Measurements from ENCODE around the gene MISFA.
"Not testable (repeated sequence)": the region's sequence is repeated elsewhere in the genome, so short reads cannot be mapped to it uniquely, and the experiment has no call there.

Gene MISFA

GRCh38 chr11:18599739-18600230 is at the start of gene MISFA:
Gene MISFA (plus strand): TSS chr11:18599789. CDS start chr11:18599929, 140 bp downstream.
- DNase-seq = no peak

GRCh38 chr11:18563090-18563730 is 36.4 kb upstream of the MISFA start:
- DNase-seq = no peak

- no peak for DNase-seq
Observed at GRCh38 chr11:18564149-18564548, 35.4 kb upstream of the MISFA start.

GRCh38 chr11:18566406-18566805 is 33.2 kb upstream of the MISFA start:
- no peak for DNase-seq

DNA sequence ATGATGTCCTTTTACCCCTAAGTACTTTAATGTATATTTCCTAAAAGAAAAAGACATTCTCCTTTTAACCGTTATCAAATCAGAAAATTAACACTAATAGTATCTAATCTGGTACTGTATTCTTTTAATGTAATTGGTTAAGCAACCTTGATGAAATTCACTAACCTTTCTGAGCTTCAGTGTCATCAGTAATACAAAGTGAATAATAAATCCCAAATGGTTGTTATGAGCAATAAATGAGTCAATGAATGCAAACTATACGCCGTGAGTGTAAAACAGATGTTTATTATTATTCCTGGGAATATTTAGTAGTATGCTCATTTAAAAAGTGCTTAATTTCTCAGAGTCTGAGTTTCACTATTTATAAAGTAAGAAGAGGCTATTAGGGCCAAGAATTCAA is 32.5 kb upstream of the MISFA start:
- no peak for DNase-seq

- DNase-seq = no peak
Observed at GRCh38 chr11:18575361-18575760, 24.2 kb upstream of the MISFA start.

- no peak for DNase-seq
Observed at GRCh38 chr11:18578975-18579598, 20.5 kb upstream of the MISFA start.

DNA sequence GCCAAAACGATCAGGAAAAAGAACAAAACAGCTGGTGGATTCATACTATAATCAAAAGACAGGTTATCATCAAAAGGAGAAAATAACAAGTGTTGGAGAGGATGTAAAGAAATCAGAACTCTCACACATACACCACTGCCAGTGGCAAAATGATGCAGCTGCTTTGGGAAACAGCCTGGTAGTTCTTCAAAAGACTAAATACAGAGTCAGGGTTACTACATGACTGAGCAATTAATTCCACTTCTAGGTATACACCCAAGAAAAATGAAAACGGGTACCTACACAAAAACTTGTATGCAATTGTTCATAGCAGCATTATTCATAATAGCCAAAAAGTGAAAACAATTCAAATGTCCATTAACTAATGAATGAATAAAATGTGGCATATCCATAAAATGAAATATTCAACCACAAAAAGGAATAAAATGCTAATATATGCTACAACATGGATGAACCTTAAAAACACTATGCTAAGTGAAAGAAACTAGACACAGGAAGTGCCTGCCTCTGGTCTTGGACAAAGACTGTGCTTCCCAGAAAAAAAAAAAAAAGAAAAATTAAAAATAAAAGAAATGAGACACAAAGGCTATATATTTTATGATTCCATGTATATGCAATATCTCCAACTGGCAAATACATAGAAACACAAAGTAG is 19.3 kb upstream of the MISFA start:
- DNase-seq = no peak

- DNase-seq = no peak
Observed at GRCh38 chr11:18581825-18582224, 17.8 kb upstream of the MISFA start.

GRCh38 chr11:18588297-18589252 is 11.0 kb upstream of the MISFA start, which contains the start of gene UEVLD:
Gene UEVLD (minus strand): TSS chr11:18588734. CDS start chr11:18588654, 80 bp downstream.
- DNase-seq = peak; percentile 81

DNA sequence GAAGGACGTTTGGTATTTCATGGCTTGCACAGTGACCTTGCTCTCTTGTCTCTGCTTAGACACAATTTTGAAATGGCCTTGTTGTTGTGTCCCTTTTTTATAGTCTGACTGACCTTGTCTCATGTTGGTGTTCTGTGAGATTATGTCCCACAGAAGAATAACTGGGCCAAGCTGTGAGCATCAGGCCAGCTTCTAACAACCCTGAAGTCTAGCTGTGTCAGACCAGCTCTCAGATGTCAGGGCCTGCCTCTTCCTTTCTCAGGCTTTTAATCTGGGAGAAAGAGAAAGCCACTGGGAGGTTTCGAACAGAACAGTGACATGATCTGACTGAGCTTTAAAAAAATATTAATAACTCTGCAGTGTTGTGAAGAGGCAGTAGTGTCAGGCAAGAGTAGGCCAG is 9.0 kb upstream of the MISFA start:
- no peak for DNase-seq

GRCh38 chr11:18594088-18594487 is 5.5 kb upstream of the MISFA start:
- not testable (repeated sequence) for DNase-seq

DNA sequence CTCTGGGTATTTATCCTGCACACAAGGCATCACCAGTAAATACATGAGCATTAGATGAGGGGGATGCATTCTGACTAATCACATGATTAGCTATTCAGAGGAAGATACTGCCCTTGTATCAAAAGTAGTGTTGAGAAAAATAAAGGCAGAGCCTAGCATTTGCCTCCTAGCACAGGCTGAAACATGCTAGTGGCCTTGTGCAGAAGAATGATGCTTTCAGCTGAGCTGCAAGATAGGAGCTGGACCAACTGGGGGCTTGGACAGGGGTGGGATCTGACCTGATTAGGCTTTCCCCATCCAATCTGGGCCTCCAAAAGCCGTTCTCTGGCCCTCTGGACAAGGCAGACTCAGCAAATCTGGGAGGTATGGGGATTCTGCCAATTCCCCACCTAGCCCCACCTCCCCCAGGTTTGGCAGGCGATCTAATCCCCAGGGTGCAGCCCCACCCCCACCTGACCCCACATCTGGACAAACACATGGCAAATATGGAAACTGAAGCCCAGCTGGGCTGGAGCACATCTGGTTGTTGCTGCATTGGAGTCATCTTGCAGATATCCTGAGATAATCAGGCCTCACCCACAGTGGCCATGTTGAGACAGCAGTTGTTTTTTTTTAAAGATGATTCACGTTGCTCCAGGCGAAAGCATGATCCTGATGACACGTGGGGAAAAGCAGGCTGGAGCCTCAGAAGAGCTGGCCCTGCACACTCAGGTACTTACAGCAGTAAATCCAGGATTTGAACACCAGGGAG is 4.4 kb upstream of the MISFA start:
- no peak for DNase-seq

DNA sequence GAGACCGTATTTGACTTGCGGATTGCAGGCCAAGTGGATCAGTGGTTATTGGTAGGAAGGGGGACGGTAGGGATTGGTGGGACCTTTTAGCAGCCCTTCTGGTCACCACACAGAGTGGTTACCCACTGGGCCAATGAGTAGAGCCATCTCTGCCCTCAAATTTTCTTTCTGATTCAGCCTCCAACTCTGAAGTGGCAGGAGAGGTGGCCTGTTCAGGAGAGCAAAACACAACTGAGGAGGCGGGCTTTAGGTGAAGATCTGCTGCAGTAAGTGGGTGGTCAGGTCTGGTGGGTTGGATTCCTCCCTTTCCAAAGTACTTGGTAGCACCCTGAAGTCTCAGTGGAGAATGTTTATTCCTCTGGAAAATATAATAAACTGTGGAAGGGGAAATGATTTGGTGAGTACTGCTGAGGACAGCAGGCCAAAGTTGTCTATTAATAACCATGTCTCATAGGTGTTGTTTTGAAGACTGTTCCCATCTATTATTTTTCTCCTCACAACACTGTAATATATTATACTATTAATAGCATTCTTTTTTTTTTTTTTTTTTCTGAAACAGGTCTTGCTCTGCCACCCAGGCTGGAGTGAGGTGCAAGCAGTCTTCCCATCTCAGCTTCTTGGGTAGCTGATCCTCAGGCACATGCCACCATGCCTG is 1.5 kb downstream of the MISFA start:
- DNase-seq = no peak

DNA sequence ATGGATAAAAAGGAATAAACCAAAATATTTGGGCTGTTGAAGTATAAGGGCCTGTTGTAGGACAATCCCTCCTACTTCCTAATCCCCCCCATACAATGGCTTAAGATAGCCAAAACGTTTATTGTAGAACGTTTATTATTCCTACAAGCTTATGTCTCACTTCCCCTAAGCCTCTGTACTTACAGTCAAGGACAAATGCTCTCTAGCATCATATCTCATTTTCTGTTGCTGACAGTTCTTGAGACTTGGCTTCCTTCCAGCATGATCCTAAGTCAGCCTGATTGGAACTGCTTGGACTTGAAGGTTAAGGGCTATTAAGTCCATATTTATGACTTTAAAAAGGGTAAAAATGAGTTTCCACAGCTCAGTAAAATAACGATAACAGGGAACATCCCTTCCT is 8.8 kb downstream of the MISFA start:
- DNase-seq = no peak

DNA sequence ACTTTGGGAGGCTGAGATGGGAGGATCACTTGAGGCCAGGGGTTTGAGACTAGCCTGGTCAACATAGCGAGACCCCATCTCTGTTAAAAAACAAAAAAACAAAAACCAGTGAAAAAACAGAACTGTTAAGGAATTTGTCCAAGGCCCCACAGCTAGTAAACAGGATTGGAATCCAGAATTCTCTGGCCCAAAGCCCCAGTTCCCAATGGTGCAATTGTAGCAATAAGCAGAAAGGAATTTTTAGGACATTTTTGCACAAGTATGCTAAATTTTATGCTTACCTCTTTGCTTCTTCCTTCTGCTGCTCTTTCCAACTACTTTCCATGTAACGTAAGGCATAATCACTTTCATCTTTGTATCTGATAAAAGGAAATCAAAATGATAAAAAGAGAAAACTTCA is 11.6 kb downstream of the MISFA start:
- DNase-seq = no peak

GRCh38 chr11:18612394-18612793 is 12.8 kb downstream of the MISFA start:
- no peak for DNase-seq

GRCh38 chr11:18614667-18615066 is 15.1 kb downstream of the MISFA start:
- no peak for DNase-seq

- DNase-seq = no peak
Observed at GRCh38 chr11:18615628-18616392, 16.2 kb downstream of the MISFA start.

GRCh38 chr11:18617688-18618341 is 18.2 kb downstream of the MISFA start:
- DNase-seq = no peak
